Amniotic stem cell (primary cell): ENCODE results near the gene SUMF1.
"Not testable (repeated sequence)": the region's sequence is repeated elsewhere in the genome, so short reads cannot be mapped to it uniquely, and the experiment has no call there.

Source experiments
- DNase-seq: peaks from one replicate; lab custom pipeline; 2025; lab: John Stamatoyannopoulos, UW

The SUMF1 gene

GRCh38 chr3:4335840-4336562 lies 131.1 kb downstream of the SUMF1 start:
- DNase-seq: no peak

GRCh38 chr3:4334548-4334947 lies 132.5 kb downstream of the SUMF1 start:
- no peak for DNase-seq

- DNase-seq: no peak
Measured at GRCh38 chr3:4332991-4333390, 134.1 kb downstream of the SUMF1 start.

GRCh38 chr3:4332574-4332973 lies 134.5 kb downstream of the SUMF1 start:
- no peak for DNase-seq

DNA sequence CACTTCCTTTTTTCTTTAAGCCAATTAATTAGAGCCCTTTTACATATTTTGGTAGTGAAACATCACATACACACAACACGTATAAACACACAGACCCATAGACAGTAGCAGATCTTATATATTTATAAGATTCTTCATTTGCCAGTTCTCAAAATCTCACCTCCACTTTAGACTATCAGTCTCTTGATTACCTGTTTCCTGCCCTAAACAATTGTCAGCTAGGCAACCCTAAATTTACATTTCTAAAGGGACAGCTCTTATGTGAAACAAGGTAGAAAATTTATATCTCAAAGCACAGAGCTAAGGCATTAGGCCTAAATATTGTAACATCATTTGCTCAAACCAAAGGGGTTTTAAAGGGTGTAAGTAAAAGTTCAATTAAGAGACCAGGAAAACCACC lies 135.0 kb downstream of the SUMF1 start:
- DNase-seq: no peak

GRCh38 chr3:4329806-4330205 lies 137.3 kb downstream of the SUMF1 start:
- DNase-seq: not testable (repeated sequence)

DNA sequence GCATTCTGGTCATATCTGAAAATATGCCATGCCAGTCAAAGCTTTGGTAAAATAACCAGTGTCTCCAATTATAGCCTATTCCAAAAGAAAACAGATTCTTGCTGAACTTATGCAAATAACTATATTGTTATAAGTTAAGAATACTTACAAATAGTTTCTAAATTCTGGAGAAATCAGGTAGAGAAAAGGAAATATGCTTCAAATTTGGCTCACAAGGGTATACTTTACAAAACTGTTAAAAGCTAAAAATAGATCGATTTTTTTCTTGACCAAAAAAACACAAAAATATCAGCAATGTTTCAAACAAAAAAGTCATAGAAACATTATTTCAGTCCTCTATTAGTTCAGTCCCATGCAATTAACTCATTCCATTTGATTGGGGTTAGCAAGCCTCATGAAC lies 140.2 kb downstream of the SUMF1 start:
- no peak for DNase-seq

GRCh38 chr3:4323246-4324027 lies 143.6 kb downstream of the SUMF1 start:
- DNase-seq: no peak

GRCh38 chr3:4322635-4323034 lies 144.4 kb downstream of the SUMF1 start:
- DNase-seq: no peak

DNA sequence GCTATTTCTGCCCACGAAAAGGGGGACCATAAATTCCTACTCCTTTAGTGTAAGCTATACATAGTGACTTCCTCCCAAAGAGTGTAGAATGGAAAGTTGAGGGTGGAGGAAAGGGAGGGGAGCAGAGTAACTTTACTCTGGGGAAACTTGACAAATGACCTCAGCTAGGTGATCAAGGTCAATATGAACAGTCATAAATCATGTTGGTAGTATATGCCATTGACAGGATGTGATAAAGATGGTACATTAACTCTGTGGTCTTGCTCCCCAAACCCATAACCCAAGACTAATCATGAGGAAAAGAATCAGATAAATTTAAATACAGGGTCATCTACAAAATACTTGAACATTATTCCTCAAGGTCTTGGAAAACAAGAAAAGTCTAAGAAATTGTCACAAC lies 145.3 kb downstream of the SUMF1 start:
- no peak for DNase-seq

GRCh38 chr3:4320096-4320911 lies 146.8 kb downstream of the SUMF1 start:
- no peak for DNase-seq

- DNase-seq: no peak
Measured at GRCh38 chr3:4314688-4315087, 152.4 kb downstream of the SUMF1 start.

- no peak for DNase-seq
Measured at GRCh38 chr3:4313606-4314293, 153.3 kb downstream of the SUMF1 start.

GRCh38 chr3:4311496-4311895 lies 155.6 kb downstream of the SUMF1 start:
- DNase-seq: no peak
